Liver (tissue), 9 donors: Measurements from ENCODE around the gene SCN1A. TPM values are rescaled to one million over a fixed set of nuclear protein-coding genes. Genes with fewer than 3 reads are reported as not detected.

ENCODE experiments used
- DNase-seq: peaks from one replicate; pipeline ENCODE4 v3.0.0-alpha.2; 2017; ENCODE audit warnings: low spot score
- H3K27ac ChIP-seq, 2 donors: one replicate each; pipeline ENCODE4 v1.7.0; 2013; ENCODE audit warnings: inconsistent platforms in 2 of 2, low read length in 2 of 2, control low read depth in 1 of 2, low read depth in 1 of 2, mild to moderate bottlenecking in 1 of 2
- H3K27me3 ChIP-seq, 4 donors: one replicate each; pipeline versions ENCODE4 v1.6.1 to v1.7.0; 2013; ENCODE audit warnings: low read length in 3 of 4, inconsistent platforms in 1 of 4, mild to moderate bottlenecking in 1 of 4, moderate library complexity in 1 of 4; ENCODE audit not compliant: control insufficient read depth in 4 of 4, insufficient read depth in 4 of 4
- H3K36me3 ChIP-seq, 4 donors: one replicate each; pipeline versions ENCODE4 v1.6.1 to v1.7.0; 2013; ENCODE audit warnings: low read length in 3 of 4, mild to moderate bottlenecking in 3 of 4, low read depth in 1 of 4, moderate library complexity in 1 of 4; ENCODE audit not compliant: control insufficient read depth in 4 of 4, insufficient read depth in 3 of 4
- H3K4me1 ChIP-seq, 4 donors: one replicate each; pipeline versions ENCODE4 v1.6.1 to v1.7.0; 2013; ENCODE audit warnings: low read length in 3 of 4, mild to moderate bottlenecking in 3 of 4, moderate library complexity in 1 of 4; ENCODE audit not compliant: control insufficient read depth in 4 of 4, insufficient read depth in 4 of 4
- H3K4me3 ChIP-seq, 3 donors: one replicate each; pipeline versions ENCODE4 v1.6.1 to v1.7.0; 2013; ENCODE audit warnings: low read length in 3 of 3, control low read depth in 1 of 3, low read depth in 1 of 3, mild to moderate bottlenecking in 1 of 3
- H3K9ac ChIP-seq, 2 donors: one replicate each; pipeline ENCODE4 v1.7.0; 2013; ENCODE audit warnings: low read length in 2 of 2, mild to moderate bottlenecking in 2 of 2, moderate library complexity in 2 of 2, control low read depth in 1 of 2, low read depth in 1 of 2
- H3K9me3 ChIP-seq, 4 donors: one replicate each; pipeline versions ENCODE4 v1.6.1 to v1.7.0; 2013; ENCODE audit warnings: low read length in 3 of 4; ENCODE audit not compliant: control insufficient read depth in 4 of 4
- CTCF ChIP-seq: fragments of 150-350 bp; IDR thresholded peaks from 2 replicates; pipeline ENCODE4 v1.5.1; 2017; ENCODE audit warnings: improper control_type of control experiment, low read depth, low read length; ENCODE audit not compliant: missing input control
- EGR1 ChIP-seq, 2 donors: IDR thresholded peaks; 2 replicates each; pipeline ENCODE4 v1.6.1; 2016 to 2018; ENCODE audit warnings: antibody characterized with exemption in 2 of 2, low read depth in 2 of 2
- FOXA2 ChIP-seq: IDR thresholded peaks from 2 replicates; pipeline ENCODE4 v1.6.1; 2016; ENCODE audit warnings: antibody characterized with exemption
- GABPA ChIP-seq, 2 donors: IDR thresholded peaks in 1 of 2; conservative IDR thresholded peaks in 1 of 2; 2 replicates each; pipeline ENCODE4 v1.6.1; 2016; ENCODE audit warnings: antibody characterized with exemption in 2 of 2, mild to moderate bottlenecking in 1 of 2, moderate library complexity in 1 of 2
- HNF4A ChIP-seq, 2 donors: conservative IDR thresholded peaks; 2 replicates each; pipeline ENCODE4 v1.6.1; 2016; ENCODE audit warnings: antibody characterized with exemption in 2 of 2, mild to moderate bottlenecking in 2 of 2
- HNF4G ChIP-seq: IDR thresholded peaks from 2 replicates; pipeline ENCODE4 v1.6.1; 2016; ENCODE audit warnings: antibody characterized with exemption
- JUND ChIP-seq, 2 donors: IDR thresholded peaks; 2 replicates each; pipeline ENCODE4 v1.6.1; 2016; ENCODE audit warnings: antibody characterized with exemption in 2 of 2
- MAX ChIP-seq: IDR thresholded peaks from 2 replicates; pipeline ENCODE4 v1.6.1; 2016; ENCODE audit warnings: antibody characterized with exemption
- NR2F2 ChIP-seq: IDR thresholded peaks from 2 replicates; pipeline ENCODE4 v1.6.1; 2016; ENCODE audit warnings: antibody characterized with exemption
- RAD21 ChIP-seq, 2 donors: IDR thresholded peaks; 2 replicates each; pipeline ENCODE4 v1.6.1; 2016; ENCODE audit warnings: antibody characterized with exemption in 2 of 2, mild to moderate bottlenecking in 2 of 2
- REST ChIP-seq: IDR thresholded peaks from 2 replicates; pipeline ENCODE4 v1.6.1; 2016; ENCODE audit warnings: antibody characterized with exemption, mild to moderate bottlenecking
- RXRA ChIP-seq, 2 donors: IDR thresholded peaks; 2 replicates each; pipeline ENCODE4 v1.6.1; 2017 to 2018; ENCODE audit warnings: antibody characterized with exemption in 2 of 2, mild to moderate bottlenecking in 1 of 2
- TAF1 ChIP-seq: conservative IDR thresholded peaks from 2 replicates; pipeline ENCODE4 v1.6.1; 2016; ENCODE audit warnings: antibody characterized with exemption, mild to moderate bottlenecking
- WGBS: extraction: QIAGEN DNeasy Blood & Tissue Kit; methylation state at CpG from one replicate; pipeline ENCODE4 v1.1.7; 2013; 5-methylcytosine and 5-hydroxymethylcytosine counted together
- polyA plus RNA-seq, 2 donors: library from polyadenylated mRNA; stranded (reverse) in 1 of 2; unstranded in 1 of 2; fragments of 200-250 nt in 1 of 2; fragments of >200 nt in 1 of 2; fragmentation: Nextera tagmentation in 1 of 2; extraction: Ambion mirVana in 1 of 2; gene quantifications; one replicate each; pipeline versions ENCODE4 v1.2.1 to v1.2.3, GENCODE V29; 2013 to 2015
- total RNA-seq, 2 donors: library from RNA; depleted of rRNA; stranded (reverse); fragments of >200 nt; gene quantifications; one replicate each; pipeline ENCODE4 v1.2.3, GENCODE V29; 2014
- TF ChIP-seq, protein P1 (sequence below): IDR thresholded peaks from 2 replicates; pipeline ENCODE4 v1.6.1; 2016; ENCODE audit warnings: antibody characterized with exemption
- TF ChIP-seq, protein P2 (sequence below): IDR thresholded peaks from 2 replicates; pipeline ENCODE4 v1.6.1; 2016; ENCODE audit warnings: antibody characterized with exemption
- donor health status: healthy.
- donor health status: healthy.
- donor health status: healthy.
- donor health status: healthy.
- donor health status: healthy.

SCN1A gene
- total and polyA plus RNA-seq, 4 donors, result 0.11 TPM; not detected in 3

DNA sequence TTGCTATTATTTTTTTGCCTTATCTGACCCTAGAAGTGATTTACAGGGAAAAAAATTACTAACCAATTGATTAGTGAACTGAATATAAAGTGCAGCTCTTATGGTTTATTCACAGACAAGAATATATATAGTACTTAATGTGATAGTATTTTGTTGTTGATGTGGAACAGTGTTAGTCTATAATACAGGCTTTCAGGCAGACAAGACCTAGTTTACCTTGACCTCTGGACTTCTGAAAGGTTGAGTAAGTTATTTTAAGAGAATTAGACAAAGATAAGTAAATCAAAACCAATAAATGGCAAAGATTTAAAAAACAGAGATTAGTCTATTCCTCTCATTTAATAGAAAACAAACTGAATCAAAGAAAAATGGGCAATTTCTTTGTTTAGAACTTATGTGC is 46.0 kb downstream of the SCN1A start:
- Histone ChIP-seq H3K36me3 (no peaks in the 10 kb centered on the region), H3K27ac (no peak overlapping the region), H3K9me3 (no peaks in the 10 kb centered on the region), H3K4me3 (no peak overlapping the region), H3K27me3 (no peaks in the 10 kb centered on the region), H3K4me1 (no peaks in the 10 kb centered on the region), H3K9ac (no peak overlapping the region)
- no peak for TF ChIP-seq NR2F2
- TF ChIP-seq HNF4G, result no peak
- no peak for TF ChIP-seq RAD21 (IDR thresholded peaks at IDR 0.05)
- no peak for TF ChIP-seq JUND (IDR thresholded peaks at IDR 0.05)
- TF ChIP-seq, protein P1, sequence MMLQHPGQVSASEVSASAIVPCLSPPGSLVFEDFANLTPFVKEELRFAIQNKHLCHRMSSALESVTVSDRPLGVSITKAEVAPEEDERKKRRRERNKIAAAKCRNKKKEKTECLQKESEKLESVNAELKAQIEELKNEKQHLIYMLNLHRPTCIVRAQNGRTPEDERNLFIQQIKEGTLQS, result no peak
- TF ChIP-seq CTCF, result no peak
- TF ChIP-seq, protein P2, sequence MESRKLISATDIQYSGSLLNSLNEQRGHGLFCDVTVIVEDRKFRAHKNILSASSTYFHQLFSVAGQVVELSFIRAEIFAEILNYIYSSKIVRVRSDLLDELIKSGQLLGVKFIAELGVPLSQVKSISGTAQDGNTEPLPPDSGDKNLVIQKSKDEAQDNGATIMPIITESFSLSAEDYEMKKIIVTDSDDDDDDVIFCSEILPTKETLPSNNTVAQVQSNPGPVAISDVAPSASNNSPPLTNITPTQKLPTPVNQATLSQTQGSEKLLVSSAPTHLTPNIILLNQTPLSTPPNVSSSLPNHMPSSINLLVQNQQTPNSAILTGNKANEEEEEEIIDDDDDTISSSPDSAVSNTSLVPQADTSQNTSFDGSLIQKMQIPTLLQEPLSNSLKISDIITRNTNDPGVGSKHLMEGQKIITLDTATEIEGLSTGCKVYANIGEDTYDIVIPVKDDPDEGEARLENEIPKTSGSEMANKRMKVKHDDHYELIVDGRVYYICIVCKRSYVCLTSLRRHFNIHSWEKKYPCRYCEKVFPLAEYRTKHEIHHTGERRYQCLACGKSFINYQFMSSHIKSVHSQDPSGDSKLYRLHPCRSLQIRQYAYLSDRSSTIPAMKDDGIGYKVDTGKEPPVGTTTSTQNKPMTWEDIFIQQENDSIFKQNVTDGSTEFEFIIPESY, result no peak
- no peak for TF ChIP-seq HNF4A (conservative IDR thresholded peaks at IDR 0.05)
- TF ChIP-seq MAX, result no peak
- no peak for TF ChIP-seq RXRA (IDR thresholded peaks at IDR 0.05)
- no peak for TF ChIP-seq REST
- no peak for TF ChIP-seq GABPA (IDR thresholded peaks at IDR 0.05 in 1 of 2, conservative IDR thresholded peaks at IDR 0.05 in 1 of 2)
- DNase-seq, result no peak

GRCh38 chr2:166081131-166081632 is 46.6 kb downstream of the SCN1A start:
- Histone ChIP-seq H3K4me1 (no peaks in the 10 kb centered on the region), H3K36me3 (no peaks in the 10 kb centered on the region), H3K4me3 (no peak overlapping the region), H3K9ac (no peak overlapping the region), H3K27ac (no peak overlapping the region), H3K9me3 (no peaks in the 10 kb centered on the region), H3K27me3 (no peaks in the 10 kb centered on the region)
- 74% methylated on average over 4 of the region's 4 CpGs for WGBS
- TF ChIP-seq RXRA (IDR thresholded peaks at IDR 0.05) (no peak), FOXA2 (no peak), TAF1 (no peak), HNF4G (no peak), MAX (no peak), EGR1 (IDR thresholded peaks at IDR 0.05; ENCODE audit: low read depth in 2 of 2) (no peak)
- DNase-seq, result no peak
